K562 (cell line): ENCODE data around the gene BIRC7. TPM values are rescaled to one million over a fixed set of nuclear protein-coding genes. Genes with fewer than 3 reads are reported as not detected.
A peak's percentile ranks its signal among the peaks of the same experiment; 100 is the strongest.

ENCODE experiments used
- ATAC-seq: fragments of 200-7000 bp; cut with Tn5 transposase; 3 replicates; pipeline ENCODE4 v1.9.1; 2020; ENCODE audit warnings: moderate library complexity
- BruUV-seq: library from RNA; stranded (reverse); fragments of 400-500 nt; replicated peaks from 2 replicates; lab custom pipeline; 2021; lab: Mats Ljungman, UMichigan
- CTCF ChIA-PET: fragments of 300-600 bp; formaldehyde crosslinking; extraction: SDS; loops from one replicate; lab custom pipeline; 2021; ENCODE audit warnings: low intra/inter-chr PET ratio; lab: Yijun Ruan, JAX
- POLR2A ChIA-PET: fragments of 300-600, 350-650 bp; sonication (Branson Sonifier 250); formaldehyde crosslinking; extraction: SDS; loops from one replicate; lab custom pipeline; 2021; ENCODE audit warnings: antibody characterized with exemption, inconsistent platforms; lab: Yijun Ruan, JAX
- DNase-seq, 4 experiments: peaks; one replicate each; pipeline versions ENCODE4 v3.0.0 to v3.0.0-alpha.2; 2011 to 2018; ENCODE audit warnings: low spot score in 3 of 4, mixed read lengths in 3 of 4; ENCODE audit errors: extremely low read depth in 1 of 4
- FAIRE-seq: peaks from 2 replicates; lab custom pipeline; 2011; peaks lifted over from hg19 to GRCh38; lab: Jason Lieb, UNC
- H2AFZ ChIP-seq: 2 replicates; pipeline ENCODE4 v1.6.0; 2011; ENCODE audit warnings: low read depth, low read length, control low read depth, inconsistent platforms
- H3K27ac ChIP-seq: fragments of 200-600 bp; 3 replicates; pipeline ENCODE4 v1.8.0; 2011; ENCODE audit warnings: low read depth, mild to moderate bottlenecking, control low read depth, inconsistent platforms, low read length, moderate library complexity, mixed read lengths; ENCODE audit errors: extremely low read depth
- H3K27me3 ChIP-seq, 2 experiments: fragments of 300-600 bp in 1 of 2; 2 replicates in 1 of 2; 3 replicates in 1 of 2; pipeline versions ENCODE4 v1.6.0 to v1.8.0; 2011; ENCODE audit warnings: inconsistent platforms in 2 of 2, low read length in 2 of 2, mild to moderate bottlenecking in 1 of 2, mixed read lengths in 1 of 2, moderate library complexity in 1 of 2; ENCODE audit not compliant: control insufficient read depth in 2 of 2, insufficient read depth in 2 of 2
- H3K36me3 ChIP-seq: fragments of 300-600 bp; 3 replicates; pipeline ENCODE4 v1.8.0; 2011; ENCODE audit warnings: mild to moderate bottlenecking, low read length, inconsistent platforms; ENCODE audit not compliant: control insufficient read depth, insufficient read depth
- H3K4me1 ChIP-seq, 2 experiments: fragments of 200-600 bp in 1 of 2; replicated peaks in 1 of 2; 2 replicates in 1 of 2; 3 replicates in 1 of 2; pipeline versions ENCODE4 v1.5.1 to v1.8.0; 2011; ENCODE audit warnings: inconsistent platforms in 2 of 2, low read length in 2 of 2, mild to moderate bottlenecking in 1 of 2, mixed read lengths in 1 of 2, moderate library complexity in 1 of 2; ENCODE audit not compliant: control insufficient read depth in 2 of 2, insufficient read depth in 2 of 2
- H3K4me2 ChIP-seq: 2 replicates; pipeline ENCODE4 v1.6.1; 2011; ENCODE audit warnings: low read length, control low read depth, inconsistent platforms, mixed read lengths; ENCODE audit not compliant: insufficient read depth
- H3K4me3 ChIP-seq: fragments of 200-600 bp; sonication (generic), shearing (Covaris generic); 2 replicates; pipeline ENCODE4 v1.5.1; 2016; ENCODE audit warnings: control low read depth, inconsistent platforms
- H3K79me2 ChIP-seq: fragments of 200-600 bp; 3 replicates; pipeline ENCODE4 v1.8.0; 2011; ENCODE audit warnings: low read length, inconsistent platforms; ENCODE audit not compliant: control insufficient read depth, insufficient read depth
- H3K9ac ChIP-seq, 2 experiments: 2 replicates each; pipeline versions ENCODE4 v1.6.0 to v1.6.1; 2011; ENCODE audit warnings: low read depth in 2 of 2, low read length in 2 of 2, control low read depth in 1 of 2, inconsistent platforms in 1 of 2, mild to moderate bottlenecking in 1 of 2, mixed read lengths in 1 of 2; ENCODE audit not compliant: insufficient read depth in 1 of 2
- H3K9me1 ChIP-seq: one replicate; pipeline ENCODE4 v1.6.0; 2011; ENCODE audit warnings: inconsistent platforms, mild to moderate bottlenecking, low read length, moderate library complexity; ENCODE audit not compliant: control insufficient read depth, insufficient read depth
- H3K9me3 ChIP-seq: replicated peaks from 2 replicates; pipeline ENCODE4 v1.5.1; 2011; ENCODE audit warnings: low read depth, low read length, inconsistent platforms; ENCODE audit not compliant: control insufficient read depth, insufficient read depth
- H4K20me1 ChIP-seq: replicated peaks from 2 replicates; pipeline ENCODE4 v1.6.1; 2011; ENCODE audit warnings: low read length, inconsistent platforms, mixed read lengths; ENCODE audit not compliant: control insufficient read depth, insufficient read depth
- BRD4 ChIP-seq: fragments of 200-600 bp; sonication (generic); IDR thresholded peaks from 2 replicates; pipeline ENCODE4 v1.6.1; 2017; ENCODE audit warnings: inconsistent platforms
- HNRNPK ChIP-seq: fragments of 200-400 bp; formaldehyde crosslinking; IDR thresholded peaks from one replicate; pipeline ENCODE4 v1.6.1; 2018; ENCODE audit warnings: mild to moderate bottlenecking, low read depth, low read length; ENCODE audit not compliant: poor library complexity, severe bottlenecking
- PML ChIP-seq: IDR thresholded peaks from 2 replicates; pipeline ENCODE4 v1.6.1; 2012; ENCODE audit warnings: low read length, inconsistent platforms
- RFX1 ChIP-seq: fragments of 450-650 bp; IDR thresholded peaks from 2 replicates; pipeline ENCODE4 v1.6.1; 2016; ENCODE audit warnings: mild to moderate bottlenecking, moderate library complexity
- SP2 ChIP-seq: IDR thresholded peaks from 2 replicates; pipeline ENCODE4 v1.6.1; 2011; ENCODE audit warnings: mild to moderate bottlenecking, low read depth, low read length, moderate library complexity; ENCODE audit not compliant: poor library complexity, severe bottlenecking; ENCODE audit errors: extremely low read depth
- SPI1 ChIP-seq: IDR thresholded peaks from 2 replicates; pipeline ENCODE4 v1.6.1; 2011; ENCODE audit warnings: low read depth, low read length, control low read depth, borderline replicate concordance
- TEAD4 ChIP-seq, 2 experiments: sonication (generic) in 1 of 2; formaldehyde crosslinking in 1 of 2; IDR thresholded peaks; 2 replicates each; pipeline versions ENCODE4 v1.6.1 to v1.8.0; 2012 to 2022; ENCODE audit warnings: borderline replicate concordance in 1 of 2, inconsistent platforms in 1 of 2, low read length in 1 of 2, mild to moderate bottlenecking in 1 of 2, missing genetic modification reagents in 1 of 2
- ZBTB2 ChIP-seq: fragments of 450-650 bp; IDR thresholded peaks from 2 replicates; pipeline ENCODE4 v1.6.1; 2016; ENCODE audit warnings: antibody characterized with exemption
- ZNF143 ChIP-seq: sonication (generic); formaldehyde crosslinking; IDR thresholded peaks from 2 replicates; pipeline ENCODE4 v1.9.0; 2022; ENCODE audit warnings: mild to moderate bottlenecking, missing genetic modification reagents
- ZNF212 ChIP-seq: fragments of 450-650 bp; formaldehyde crosslinking; IDR thresholded peaks from 2 replicates; pipeline ENCODE4 v1.4.0; 2020; ENCODE audit warnings: mild to moderate bottlenecking
- ZNF263 ChIP-seq: sonication (generic); formaldehyde crosslinking; IDR thresholded peaks from 2 replicates; pipeline ENCODE4 v1.8.0; 2022; ENCODE audit warnings: mild to moderate bottlenecking, missing genetic modification reagents, borderline replicate concordance
- WGBS: fragments of 100-300 bp; shearing (Covaris generic); methylation state at CpG from one replicate; pipeline ENCODE4 v1.1.6; 2016; ENCODE audit warnings: low coverage, mixed read lengths; ENCODE audit not compliant: insufficient coverage; ENCODE audit errors: missing lambda C conversion rate; 5-methylcytosine and 5-hydroxymethylcytosine counted together
- in situ Hi-C: fragments of 300-500 bp; cut with MboI; formaldehyde crosslinking; loops from 4 replicates; pipeline ENCODE4 v1.15.0; 2018; ENCODE audit warnings: inconsistent platforms, mixed read lengths
- intact Hi-C: fragments of 100-400 bp; cut with micrococcal nuclease; formaldehyde crosslinking; loops from 2 replicates; pipeline ENCODE4 v1.14.2; 2022
- polyA plus RNA-seq, 8 experiments: library from polyadenylated mRNA; depleted of rRNA in 4 of 8; stranded (reverse) in 5 of 8; unstranded in 3 of 8; fragments of >200 nt; fragmentation: Nextera tagmentation in 2 of 8; fragmentation: Illumina TruSeq in 1 of 8; extraction: Ambion mirVana in 2 of 8; extraction: Trizol in 1 of 8; gene quantifications; 2 replicates each; pipeline versions ENCODE4 v1.2.1 to v1.2.3, GENCODE V29; 2011 to 2014; ENCODE audit warnings: inconsistent platforms in 1 of 8, missing spikeins in 1 of 8
- total RNA-seq, 7 experiments: library from RNA; depleted of rRNA in 6 of 7; stranded (reverse); fragments of >200 nt in 6 of 7; fragmentation: Illumina TruSeq in 2 of 7; extraction: Trizol in 2 of 7; gene quantifications; 2 replicates each; pipeline versions ENCODE4 v1.2.1 to v1.2.3, GENCODE V29; 2011 to 2021; ENCODE audit warnings: low replicate concordance in 1 of 7
- TF ChIP-seq, protein P1 (sequence below): sonication (generic); IDR thresholded peaks from 2 replicates; pipeline ENCODE4 v1.6.1; 2016
- TF ChIP-seq, protein P2 (sequence below): sonication (generic); formaldehyde crosslinking; IDR thresholded peaks from 2 replicates; pipeline ENCODE4 v1.8.0; 2022; ENCODE audit warnings: mild to moderate bottlenecking, missing genetic modification reagents, borderline replicate concordance
- TF ChIP-seq, protein P3 (sequence below): sonication (generic); formaldehyde crosslinking; IDR thresholded peaks from 2 replicates; pipeline ENCODE4 v1.8.1; 2023; ENCODE audit warnings: mild to moderate bottlenecking, missing genetic modification reagents

The BIRC7 gene
- total and polyA plus RNA-seq, 9 of the 15 experiments (the other 6 are each of a cell fraction or from before 2014, with no cell fraction given): 0.14 to 0.19 (median 0.16) TPM; not detected in 5

DNA sequence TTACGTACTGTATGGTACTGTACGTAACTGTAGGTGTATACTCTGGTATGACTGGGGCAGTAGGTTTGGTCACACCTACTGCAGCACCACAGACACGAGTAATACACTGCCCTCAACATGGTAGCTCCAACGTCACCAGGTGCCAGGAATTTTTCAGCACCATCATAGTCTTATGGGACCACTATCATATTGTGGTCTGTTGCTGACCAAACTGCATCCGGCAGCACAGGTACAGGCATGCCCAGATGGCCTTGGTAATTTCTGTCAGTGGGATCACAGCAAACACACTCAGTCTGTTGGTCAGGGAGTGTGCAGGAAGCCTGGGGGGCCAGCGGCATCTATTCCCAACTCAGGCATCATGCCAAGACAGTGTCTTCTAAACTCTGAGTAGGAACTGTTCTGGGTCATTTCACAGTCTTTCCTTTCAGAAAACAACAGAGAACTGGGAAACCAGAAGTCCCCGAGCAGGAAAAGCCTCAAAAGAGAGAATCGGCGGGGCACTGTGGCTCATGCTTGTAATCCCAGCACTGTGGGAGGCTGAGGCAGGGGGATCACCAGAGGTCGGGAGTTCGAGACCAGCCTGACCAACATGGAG, 25.6 kb upstream of the BIRC7 start (continued):
- TF ChIP-seq ZBTB2: no peak

- FAIRE-seq (no peak), DNase-seq (no peak), ATAC-seq (no peak)
- in situ Hi-C loops: no loop called here
- Histone ChIP-seq H3K27me3 (no peaks in the 10 kb centered on the region), H3K9ac (peak overlapping the region in 1 of 2 experiments; percentile 79; a peak in 1 of 4 replicates), H2AFZ (no peak overlapping the region), H3K4me1 (peaks cover 17 to 25% of the 10 kb centered on the region in 2 experiments; a peak in 4 of 5 replicates), H3K9me3 (no peaks in the 10 kb centered on the region), H4K20me1 (peaks cover 17% of the 10 kb centered on the region), H3K4me2 (no peak overlapping the region), H3K79me2 (peaks cover 82% of the 10 kb centered on the region), H3K9me1 (no peaks in the 10 kb centered on the region), H3K36me3 (peaks cover 77% of the 10 kb centered on the region)
- POLR2A ChIA-PET: interaction anchor here (0.6 to 1.3 kb wide), 5 partner anchors 20 to 402 kb away, joined by 3 to 4 read pairs (median 3); partner anchors contain the start of gene ARFGAP1
- intact Hi-C loops: no loop called here
- no TSS peak for BruUV-seq
- WGBS: 81% methylated on average over 5 of the region's 5 CpGs
- TF ChIP-seq SP2 (no peak), RFX1 (no peak), HNRNPK (no peak), BRD4 (no peak), PML (no peak), ZNF143 (CRISPR knock-in tag) (no peak), SPI1 (no peak), ZNF263 (CRISPR knock-in tag) (no peak), ZNF212 (no peak), TEAD4 (IDR thresholded peaks at IDR 0.05; ENCODE audit: low read length) (no peak), TEAD4 (CRISPR knock-in tag; IDR thresholded peaks at IDR 0.05; ENCODE audit: borderline replicate concordance) (no peak)
- TF ChIP-seq, protein P1, sequence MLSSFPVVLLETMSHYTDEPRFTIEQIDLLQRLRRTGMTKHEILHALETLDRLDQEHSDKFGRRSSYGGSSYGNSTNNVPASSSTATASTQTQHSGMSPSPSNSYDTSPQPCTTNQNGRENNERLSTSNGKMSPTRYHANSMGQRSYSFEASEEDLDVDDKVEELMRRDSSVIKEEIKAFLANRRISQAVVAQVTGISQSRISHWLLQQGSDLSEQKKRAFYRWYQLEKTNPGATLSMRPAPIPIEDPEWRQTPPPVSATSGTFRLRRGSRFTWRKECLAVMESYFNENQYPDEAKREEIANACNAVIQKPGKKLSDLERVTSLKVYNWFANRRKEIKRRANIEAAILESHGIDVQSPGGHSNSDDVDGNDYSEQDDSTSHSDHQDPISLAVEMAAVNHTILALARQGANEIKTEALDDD: no peak
- TF ChIP-seq, protein P2, sequence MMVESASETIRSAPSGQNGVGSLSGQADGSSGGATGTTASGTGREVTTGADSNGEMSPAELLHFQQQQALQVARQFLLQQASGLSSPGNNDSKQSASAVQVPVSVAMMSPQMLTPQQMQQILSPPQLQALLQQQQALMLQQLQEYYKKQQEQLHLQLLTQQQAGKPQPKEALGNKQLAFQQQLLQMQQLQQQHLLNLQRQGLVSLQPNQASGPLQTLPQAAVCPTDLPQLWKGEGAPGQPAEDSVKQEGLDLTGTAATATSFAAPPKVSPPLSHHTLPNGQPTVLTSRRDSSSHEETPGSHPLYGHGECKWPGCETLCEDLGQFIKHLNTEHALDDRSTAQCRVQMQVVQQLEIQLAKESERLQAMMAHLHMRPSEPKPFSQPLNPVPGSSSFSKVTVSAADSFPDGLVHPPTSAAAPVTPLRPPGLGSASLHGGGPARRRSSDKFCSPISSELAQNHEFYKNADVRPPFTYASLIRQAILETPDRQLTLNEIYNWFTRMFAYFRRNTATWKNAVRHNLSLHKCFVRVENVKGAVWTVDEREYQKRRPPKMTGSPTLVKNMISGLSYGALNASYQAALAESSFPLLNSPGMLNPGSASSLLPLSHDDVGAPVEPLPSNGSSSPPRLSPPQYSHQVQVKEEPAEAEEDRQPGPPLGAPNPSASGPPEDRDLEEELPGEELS (CRISPR knock-in tag): no peak
- TF ChIP-seq, protein P3, sequence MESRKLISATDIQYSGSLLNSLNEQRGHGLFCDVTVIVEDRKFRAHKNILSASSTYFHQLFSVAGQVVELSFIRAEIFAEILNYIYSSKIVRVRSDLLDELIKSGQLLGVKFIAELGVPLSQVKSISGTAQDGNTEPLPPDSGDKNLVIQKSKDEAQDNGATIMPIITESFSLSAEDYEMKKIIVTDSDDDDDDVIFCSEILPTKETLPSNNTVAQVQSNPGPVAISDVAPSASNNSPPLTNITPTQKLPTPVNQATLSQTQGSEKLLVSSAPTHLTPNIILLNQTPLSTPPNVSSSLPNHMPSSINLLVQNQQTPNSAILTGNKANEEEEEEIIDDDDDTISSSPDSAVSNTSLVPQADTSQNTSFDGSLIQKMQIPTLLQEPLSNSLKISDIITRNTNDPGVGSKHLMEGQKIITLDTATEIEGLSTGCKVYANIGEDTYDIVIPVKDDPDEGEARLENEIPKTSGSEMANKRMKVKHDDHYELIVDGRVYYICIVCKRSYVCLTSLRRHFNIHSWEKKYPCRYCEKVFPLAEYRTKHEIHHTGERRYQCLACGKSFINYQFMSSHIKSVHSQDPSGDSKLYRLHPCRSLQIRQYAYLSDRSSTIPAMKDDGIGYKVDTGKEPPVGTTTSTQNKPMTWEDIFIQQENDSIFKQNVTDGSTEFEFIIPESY: no peak
- TF ChIP-seq, all 486 proteins: peak for 0
- Histone ChIP-seq H3K4me3 (no peak overlapping the region), H3K27ac (no peak overlapping the region; the same call in 2 of the 3 replicates)
- CTCF ChIA-PET: no interaction called here
Measured at GRCh38 chr20:63212393-63212730, 23.3 kb upstream of the BIRC7 start.
